ENCODE measurements around the gene NME9.

- no peak for TF ChIP-seq CTCF (IDR thresholded peaks at IDR 0.05; ENCODE audit: insufficient read depth, low read length)
- TF ChIP-seq POLR2AphosphoS5 (IDR thresholded peaks at IDR 0.05; ENCODE audit: low read depth), result no peak
- no peak for TF ChIP-seq SPI1 (IDR thresholded peaks at IDR 0.05; ENCODE audit: borderline replicate concordance, low read depth)
- TF ChIP-seq REST (IDR thresholded peaks at IDR 0.05; ENCODE audit: insufficient replicate concordance, low read depth), result no peak
Measured at GRCh38 chr3:138375447-138375846, 45.8 kb upstream of the NME9 start.

Data from HL-60 (cell line).